NCI-H2107 (cell line): ENCODE results near the gene TNFAIP3.
"Not testable (repeated sequence)": the region's sequence is repeated elsewhere in the genome, so short reads cannot be mapped to it uniquely, and the experiment has no call there.

Experiments
- DNase-seq: peaks from one replicate; lab custom pipeline; 2025; lab: John Stamatoyannopoulos, UW

The TNFAIP3 gene

GRCh38 chr6:137878486-137879285, 11.6 kb downstream of the TNFAIP3 start:
- no peak for DNase-seq

DNA sequence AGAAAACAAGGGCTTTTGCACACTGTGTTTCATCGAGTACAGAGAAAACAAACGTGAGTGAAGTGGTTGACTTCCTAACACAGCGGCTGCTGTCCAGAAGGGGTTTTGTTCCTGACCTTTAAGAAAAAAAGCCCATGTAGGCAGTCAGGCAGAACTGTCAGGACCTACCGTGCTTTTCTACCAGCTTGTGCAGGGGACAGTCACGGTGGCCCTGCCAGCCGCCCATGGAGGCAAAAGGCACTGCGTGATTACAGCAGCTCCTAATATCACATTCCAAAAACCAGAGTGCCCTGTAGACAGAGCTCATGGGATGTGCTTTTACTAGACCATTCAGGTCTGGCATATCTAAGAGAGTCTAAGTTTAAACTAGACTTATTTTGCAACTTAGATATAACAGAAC, 12.2 kb downstream of the TNFAIP3 start:
- DNase-seq: no peak

GRCh38 chr6:137879885-137880745, 13.1 kb downstream of the TNFAIP3 start:
- DNase-seq: no peak

- no peak for DNase-seq
Measured at GRCh38 chr6:137880746-137881521, 13.9 kb downstream of the TNFAIP3 start.

DNA sequence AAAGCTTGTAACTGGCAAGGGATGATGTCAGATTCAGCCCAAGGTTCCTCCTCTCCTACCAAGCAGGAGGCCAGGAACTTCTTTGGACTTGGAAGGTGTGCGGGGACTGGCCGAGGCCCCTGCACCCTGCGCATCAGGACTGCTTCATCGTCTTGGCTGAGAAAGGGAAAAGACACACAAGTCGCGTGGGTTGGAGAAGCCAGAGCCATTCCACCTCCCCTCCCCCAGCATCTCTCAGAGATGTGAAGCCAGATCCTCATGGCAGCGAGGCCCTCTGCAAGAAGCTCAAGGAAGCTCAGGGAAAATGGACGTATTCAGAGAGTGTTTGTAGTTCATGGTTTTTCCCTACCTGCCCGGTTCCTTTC, 14.4 kb downstream of the TNFAIP3 start:
- DNase-seq: no peak

- DNase-seq: no peak
Measured at GRCh38 chr6:137882225-137882961, 15.3 kb downstream of the TNFAIP3 start.

DNA sequence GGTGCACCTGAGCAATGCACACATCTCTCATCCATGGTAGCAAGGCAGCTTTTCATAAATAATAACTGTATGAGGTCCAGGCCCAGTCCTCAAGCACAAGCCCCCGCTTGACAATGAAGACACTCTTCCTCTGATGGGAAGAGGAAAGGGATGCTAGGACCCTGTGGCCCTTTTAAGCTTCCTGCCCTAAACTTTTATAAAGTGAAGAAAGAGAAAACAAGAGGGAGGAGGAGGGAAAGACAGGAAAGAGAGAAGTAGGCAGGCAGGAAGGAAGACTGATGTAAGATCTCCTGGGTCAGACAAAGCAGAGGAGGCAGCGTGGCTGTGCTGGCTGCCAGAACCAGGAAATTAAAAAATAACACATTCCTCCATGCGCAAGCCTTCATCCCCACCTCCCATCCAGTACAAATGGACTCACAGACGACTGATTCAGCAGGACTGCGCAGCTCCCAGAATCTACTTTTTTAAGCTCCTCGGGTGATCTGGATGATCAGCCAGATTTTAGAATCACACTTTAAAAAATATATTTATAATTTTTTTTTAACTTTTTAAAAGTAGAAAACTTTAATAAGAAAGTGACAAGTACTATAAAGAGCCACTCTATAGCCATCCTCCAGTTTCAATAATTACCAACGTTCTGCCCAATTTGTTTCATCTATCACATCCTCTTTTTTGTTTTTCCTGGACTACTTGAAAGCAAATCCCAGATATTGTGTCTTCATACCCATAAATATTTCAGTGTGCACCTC, 16.5 kb downstream of the TNFAIP3 start:
- DNase-seq: no peak

- no peak for DNase-seq
Measured at GRCh38 chr6:137884149-137884909, 17.3 kb downstream of the TNFAIP3 start.

- not testable (repeated sequence) for DNase-seq
Measured at GRCh38 chr6:137884910-137885229, 17.8 kb downstream of the TNFAIP3 start.

DNA sequence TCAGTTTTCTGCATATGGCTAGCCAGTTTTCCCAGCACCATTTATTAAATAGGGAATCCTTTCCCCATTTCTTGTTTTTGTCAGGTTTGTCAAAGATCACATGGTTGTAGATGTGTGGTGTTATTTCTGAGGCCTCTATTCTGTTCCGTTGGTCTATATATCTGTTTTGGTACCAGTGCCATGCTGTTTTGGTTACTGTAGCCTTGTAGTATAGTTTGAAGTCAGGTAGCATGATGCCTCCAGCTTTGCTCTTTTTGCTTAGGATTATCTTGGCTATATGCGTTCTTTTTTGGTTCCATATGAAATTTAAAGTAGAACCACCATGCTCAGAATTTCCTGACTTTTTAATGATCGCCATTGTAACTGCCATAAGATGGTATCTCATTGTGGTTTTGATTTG, 19.2 kb downstream of the TNFAIP3 start:
- not testable (repeated sequence) for DNase-seq

GRCh38 chr6:137890983-137891537, 24.0 kb downstream of the TNFAIP3 start:
- no peak for DNase-seq

GRCh38 chr6:137892271-137892708, 25.2 kb downstream of the TNFAIP3 start:
- no peak for DNase-seq

DNA sequence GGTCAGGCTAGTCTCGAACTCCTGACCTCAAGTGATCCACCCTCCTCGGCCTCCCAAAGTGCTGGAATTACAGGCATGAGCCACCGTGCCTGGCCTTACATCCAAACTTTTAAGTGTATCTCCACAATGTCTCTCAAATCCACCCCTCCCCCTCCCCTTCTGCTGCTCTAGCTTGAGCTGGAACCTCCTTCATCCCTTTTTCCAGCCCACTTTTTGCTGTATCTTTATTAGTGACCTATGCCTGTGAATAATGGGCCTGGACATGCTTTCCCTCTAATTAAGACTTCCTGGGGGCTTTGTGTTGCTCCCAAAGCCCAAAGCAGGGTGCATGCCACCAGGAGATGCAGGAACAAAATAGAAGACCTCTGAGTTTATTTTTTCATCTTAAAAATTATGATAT, 26.1 kb downstream of the TNFAIP3 start:
- DNase-seq: no peak

DNA sequence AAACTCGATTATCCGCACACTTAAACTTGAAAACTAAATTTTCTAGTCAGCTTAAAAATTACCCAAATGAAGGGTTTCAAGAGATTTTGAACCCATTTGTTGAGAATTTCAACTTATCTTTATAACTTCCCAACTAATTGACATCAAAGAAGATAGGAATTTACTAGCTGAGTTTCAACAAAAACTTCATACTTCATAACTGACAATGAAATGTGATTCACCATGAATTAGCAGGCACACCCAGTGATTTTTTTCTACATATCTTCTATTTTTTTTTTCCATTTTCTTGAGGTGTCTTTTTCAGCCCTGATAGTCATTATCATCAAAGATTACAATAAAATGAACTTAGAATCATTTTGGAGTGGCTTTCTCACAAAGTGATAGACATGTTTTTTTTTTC, 26.7 kb downstream of the TNFAIP3 start:
- no peak for DNase-seq

DNA sequence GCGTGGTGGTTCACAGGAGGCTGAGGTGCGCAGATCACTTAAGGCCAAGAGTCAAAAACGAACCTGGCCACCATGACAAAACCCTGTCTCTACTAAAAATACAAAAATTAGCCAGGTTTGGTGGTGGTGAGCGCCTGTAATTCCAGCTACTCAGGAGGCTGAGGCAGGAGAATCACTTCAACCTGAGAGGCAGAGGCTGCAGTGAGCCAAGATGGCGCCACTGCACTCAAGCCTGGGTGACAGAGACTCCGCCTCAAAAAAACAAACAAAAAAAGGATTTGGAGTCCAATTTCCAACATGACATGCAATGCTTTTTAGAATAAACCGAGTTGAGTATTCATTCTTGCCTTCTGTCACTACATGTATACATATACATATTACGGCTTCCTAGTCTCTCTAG, 27.3 kb downstream of the TNFAIP3 start:
- DNase-seq: not testable (repeated sequence)

GRCh38 chr6:137894779-137895385, 27.8 kb downstream of the TNFAIP3 start:
- no peak for DNase-seq

- DNase-seq: no peak
Measured at GRCh38 chr6:137896647-137897046, 29.6 kb downstream of the TNFAIP3 start.

DNA sequence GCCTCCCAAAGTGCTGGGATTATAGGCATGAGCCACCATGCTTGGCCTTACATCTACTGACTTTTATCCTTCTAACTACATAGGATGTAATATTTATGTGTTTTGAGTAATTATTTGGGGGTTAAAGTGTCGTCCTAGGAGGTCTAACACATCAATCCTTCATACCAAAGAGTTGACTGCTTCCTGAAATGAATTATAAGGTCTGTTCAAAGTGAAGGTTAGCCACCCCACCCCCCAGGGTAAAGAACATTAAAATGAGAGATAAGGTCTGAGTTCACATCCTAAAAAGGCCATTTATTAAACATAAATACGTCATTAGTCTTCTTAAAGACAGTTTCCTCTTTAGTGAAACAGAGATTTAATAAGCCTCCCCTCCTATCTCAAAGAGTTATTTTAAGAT, 33.8 kb downstream of the TNFAIP3 start:
- no peak for DNase-seq

DNA sequence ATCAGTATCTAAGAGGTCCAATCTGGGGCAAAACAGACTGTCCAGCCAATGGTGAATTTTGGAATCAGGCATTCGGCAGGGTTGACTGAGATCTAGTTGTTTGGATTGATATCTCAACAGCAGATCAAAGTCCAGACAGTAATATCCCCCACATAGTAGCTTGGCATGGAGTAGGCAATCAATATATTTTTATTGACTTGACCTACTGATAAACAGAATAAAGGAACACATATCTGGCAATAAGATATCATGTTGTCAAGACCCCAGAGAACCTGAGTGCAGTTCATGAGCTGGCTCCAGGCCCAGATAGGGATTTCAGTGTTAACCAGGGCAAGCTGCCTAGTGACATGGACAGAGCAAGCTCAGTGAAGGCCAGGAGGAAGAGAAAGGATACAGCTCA, 34.4 kb downstream of the TNFAIP3 start:
- DNase-seq: no peak

GRCh38 chr6:137902699-137903098, 35.6 kb downstream of the TNFAIP3 start:
- DNase-seq: no peak
